SIG-M5 treated with dmso at 0.1 percent for 504 hours (cell line): ENCODE results near the gene HIC2.
"Not testable (repeated sequence)": the region's sequence is repeated elsewhere in the genome, so short reads cannot be mapped to it uniquely, and the experiment has no call there.

Experiments used
- DNase-seq: peaks from one replicate; lab custom pipeline; 2025; ENCODE audit not compliant: unreplicated experiment; lab: John Stamatoyannopoulos, UW

HIC2 gene

GRCh38 chr22:21490556-21490955 lies 73.4 kb downstream of the HIC2 start:
- not testable (repeated sequence) for DNase-seq

GRCh38 chr22:21492271-21492670 lies 75.1 kb downstream of the HIC2 start:
- DNase-seq: not testable (repeated sequence)

GRCh38 chr22:21493789-21494782 lies 76.9 kb downstream of the HIC2 start:
- not testable (repeated sequence) for DNase-seq

- DNase-seq: not testable (repeated sequence)
Observed at GRCh38 chr22:21497984-21498383, 80.8 kb downstream of the HIC2 start.

GRCh38 chr22:21498489-21498888 lies 81.3 kb downstream of the HIC2 start:
- DNase-seq: not testable (repeated sequence)

- not testable (repeated sequence) for DNase-seq
Observed at GRCh38 chr22:21499623-21500506, 82.7 kb downstream of the HIC2 start.
